Uterus (tissue), 4 donors: ENCODE results near the gene ZNF302. TPM values are rescaled to one million over a fixed set of nuclear protein-coding genes. Genes with fewer than 3 reads are reported as not detected.
A peak's percentile ranks its signal among the peaks of the same experiment; 100 is the strongest.

Source experiments
- DNase-seq, 2 donors: peaks; one replicate each; pipeline ENCODE4 v3.0.0-alpha.2; 2019 to 2020
- H3K27ac ChIP-seq, 2 donors: fragments of 200-600 bp; sonication (generic); 1 replicate in 1 of 2; 2 replicates in 1 of 2; pipeline ENCODE4 v1.5.1; 2016 to 2018
- H3K27me3 ChIP-seq, 2 donors: fragments of 200-600 bp; sonication (generic); one replicate each; pipeline ENCODE4 v1.5.1; 2018 to 2019; ENCODE audit warnings: control low read depth in 1 of 2
- H3K36me3 ChIP-seq, 2 donors: fragments of 200-600 bp; sonication (generic); one replicate each; pipeline ENCODE4 v1.5.1; 2019; ENCODE audit warnings: control low read depth in 1 of 2
- H3K4me1 ChIP-seq, 2 donors: fragments of 200-600 bp; sonication (generic); one replicate each; pipeline ENCODE4 v1.5.1; 2018 to 2019; ENCODE audit warnings: control low read depth in 1 of 2
- H3K4me3 ChIP-seq, 2 donors: fragments of 200-600 bp; sonication (generic); 1 replicate in 1 of 2; 2 replicates in 1 of 2; pipeline ENCODE4 v1.5.1; 2018 to 2019; ENCODE audit warnings: mild to moderate bottlenecking in 1 of 2
- H3K9me3 ChIP-seq, 2 donors: fragments of 200-600 bp; sonication (generic); one replicate each; pipeline ENCODE4 v1.5.1; 2019; ENCODE audit warnings: control low read depth in 1 of 2
- POLR2A ChIP-seq, 2 donors: fragments of 450-650 bp; IDR thresholded peaks; one replicate each; pipeline ENCODE4 v1.6.1; 2016; ENCODE audit warnings: antibody characterized with exemption in 2 of 2, mild to moderate bottlenecking in 1 of 2, moderate library complexity in 1 of 2
- intact Hi-C: fragments of 100-400 bp; cut with DNase I; formaldehyde crosslinking; loops from one replicate; pipeline ENCODE4 v1.15.1; 2023; ENCODE audit warnings: low total_unique reads
- total RNA-seq, 4 donors: library from RNA; depleted of rRNA in 3 of 4; stranded (reverse); fragments of >200 nt in 3 of 4; gene quantifications; one replicate each; pipeline versions ENCODE4 v1.1.0 to v1.2.4, GENCODE V29; 2014 to 2023
- TF ChIP-seq, protein P1 (sequence below), 4 experiments: fragments of 200-600 bp in 2 of 4; fragments of 450-650 bp in 2 of 4; sonication (generic) in 2 of 4; IDR thresholded peaks; one replicate each; pipeline ENCODE4 v1.5.1; 2016 to 2019; ENCODE audit warnings: antibody characterized with exemption in 4 of 4, mild to moderate bottlenecking in 2 of 4, moderate library complexity in 1 of 4
- donor health status: DM: yes; HTN: yes; CAD: no.

Gene ZNF302
- 10 to 100 TPM; 23.5 to 80.3 (median 39.7) TPM for total RNA-seq

DNA sequence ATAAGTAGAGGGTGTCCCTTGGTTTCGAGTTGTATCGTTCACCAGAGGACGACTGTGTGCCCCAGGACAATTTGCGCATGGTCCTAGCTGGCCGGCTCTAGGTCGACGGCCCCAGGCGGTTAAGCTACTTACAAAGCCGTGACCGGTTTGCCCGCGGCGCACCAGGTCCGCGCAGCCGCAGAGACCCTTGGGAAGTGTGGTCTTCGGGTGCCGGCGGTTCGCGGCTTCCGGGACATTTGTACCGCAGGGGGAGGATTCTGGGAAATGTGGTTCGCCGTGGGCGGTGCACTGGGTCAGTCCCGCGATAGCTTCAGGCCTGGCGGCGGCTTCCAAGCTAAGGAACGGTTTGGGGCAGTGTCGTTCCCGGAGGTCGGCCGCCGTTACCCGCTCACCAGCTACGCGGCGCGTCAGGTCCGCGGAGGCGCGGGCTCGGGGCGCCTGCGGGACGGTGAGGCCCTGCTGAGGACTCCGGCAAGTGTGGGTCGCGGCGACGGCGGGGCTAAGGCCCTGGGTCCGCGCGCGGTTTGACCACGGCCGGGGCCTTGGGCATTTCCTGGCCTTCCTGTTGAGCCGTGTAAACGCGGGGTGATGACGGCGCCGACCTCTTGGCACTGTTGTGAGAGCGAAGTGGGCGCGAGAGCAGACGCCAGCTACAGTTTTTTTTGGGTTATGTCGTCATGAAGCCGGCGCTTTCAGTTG, at the start of gene ZNF302:
ZNF302 (plus strand) TSS at position 293 of the 699 bp plus-strand sequence. CDS start 1,127 bp downstream, outside the sequence.
- peak within 1 kb of the TSS; percentile 92 to 99 for H3K27ac ChIP-seq
- H3K4me1 ChIP-seq, result no peaks in the 10 kb centered on the region
- no peaks in the 10 kb centered on the region for H3K27me3 ChIP-seq
- H3K36me3 ChIP-seq, result no peaks in the 10 kb centered on the region
- peak; percentile 95 to 96 for DNase-seq
- H3K4me3 ChIP-seq, result peak within 1 kb of the TSS; percentile 79 to 93
- H3K9me3 ChIP-seq, result peaks cover 0 to 13% of the 10 kb centered on the region in 2 donors
- intact Hi-C loops, result no loop called here
- TF ChIP-seq, protein P1, sequence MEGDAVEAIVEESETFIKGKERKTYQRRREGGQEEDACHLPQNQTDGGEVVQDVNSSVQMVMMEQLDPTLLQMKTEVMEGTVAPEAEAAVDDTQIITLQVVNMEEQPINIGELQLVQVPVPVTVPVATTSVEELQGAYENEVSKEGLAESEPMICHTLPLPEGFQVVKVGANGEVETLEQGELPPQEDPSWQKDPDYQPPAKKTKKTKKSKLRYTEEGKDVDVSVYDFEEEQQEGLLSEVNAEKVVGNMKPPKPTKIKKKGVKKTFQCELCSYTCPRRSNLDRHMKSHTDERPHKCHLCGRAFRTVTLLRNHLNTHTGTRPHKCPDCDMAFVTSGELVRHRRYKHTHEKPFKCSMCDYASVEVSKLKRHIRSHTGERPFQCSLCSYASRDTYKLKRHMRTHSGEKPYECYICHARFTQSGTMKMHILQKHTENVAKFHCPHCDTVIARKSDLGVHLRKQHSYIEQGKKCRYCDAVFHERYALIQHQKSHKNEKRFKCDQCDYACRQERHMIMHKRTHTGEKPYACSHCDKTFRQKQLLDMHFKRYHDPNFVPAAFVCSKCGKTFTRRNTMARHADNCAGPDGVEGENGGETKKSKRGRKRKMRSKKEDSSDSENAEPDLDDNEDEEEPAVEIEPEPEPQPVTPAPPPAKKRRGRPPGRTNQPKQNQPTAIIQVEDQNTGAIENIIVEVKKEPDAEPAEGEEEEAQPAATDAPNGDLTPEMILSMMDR (IDR thresholded peaks at IDR 0.05), result peak in 2 of 4 experiments; percentile 13 to 14
- TF ChIP-seq POLR2A (IDR thresholded peaks at IDR 0.05), result peak; percentile 47 to 84

DNA sequence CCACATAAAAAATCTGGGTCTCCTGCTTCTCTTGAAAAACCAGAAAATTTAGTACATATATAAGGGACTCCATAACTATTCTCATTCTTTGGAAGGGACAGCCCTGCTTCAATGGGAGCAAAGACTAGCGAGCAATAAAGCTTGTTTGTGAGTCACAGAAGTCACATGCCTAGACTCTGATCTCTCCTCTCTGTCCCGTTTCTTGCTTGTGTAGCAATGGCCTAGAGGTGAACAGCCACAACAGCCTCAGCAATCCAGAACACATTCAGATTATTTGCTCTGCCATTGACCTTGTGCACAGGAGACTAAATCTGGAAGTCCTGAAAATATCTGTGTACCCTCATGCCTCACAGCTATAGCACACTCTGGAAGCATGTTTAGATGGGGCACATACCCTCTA, 43.7 kb upstream of the ZNF302 start:
- intact Hi-C loops, result no loop called here
- DNase-seq, result no peak
- no peaks in the 10 kb centered on the region for H3K27me3 ChIP-seq
- no peaks in the 10 kb centered on the region for H3K36me3 ChIP-seq
- H3K4me1 ChIP-seq, result no peaks in the 10 kb centered on the region
- peaks cover 0 to 7% of the 10 kb centered on the region in 2 donors for H3K9me3 ChIP-seq
- TF ChIP-seq POLR2A (IDR thresholded peaks at IDR 0.05), result no peak
- TF ChIP-seq, protein P1 (IDR thresholded peaks at IDR 0.05), result no peak
- no peak overlapping the region for H3K4me3 ChIP-seq
- H3K27ac ChIP-seq, result no peak overlapping the region

DNA sequence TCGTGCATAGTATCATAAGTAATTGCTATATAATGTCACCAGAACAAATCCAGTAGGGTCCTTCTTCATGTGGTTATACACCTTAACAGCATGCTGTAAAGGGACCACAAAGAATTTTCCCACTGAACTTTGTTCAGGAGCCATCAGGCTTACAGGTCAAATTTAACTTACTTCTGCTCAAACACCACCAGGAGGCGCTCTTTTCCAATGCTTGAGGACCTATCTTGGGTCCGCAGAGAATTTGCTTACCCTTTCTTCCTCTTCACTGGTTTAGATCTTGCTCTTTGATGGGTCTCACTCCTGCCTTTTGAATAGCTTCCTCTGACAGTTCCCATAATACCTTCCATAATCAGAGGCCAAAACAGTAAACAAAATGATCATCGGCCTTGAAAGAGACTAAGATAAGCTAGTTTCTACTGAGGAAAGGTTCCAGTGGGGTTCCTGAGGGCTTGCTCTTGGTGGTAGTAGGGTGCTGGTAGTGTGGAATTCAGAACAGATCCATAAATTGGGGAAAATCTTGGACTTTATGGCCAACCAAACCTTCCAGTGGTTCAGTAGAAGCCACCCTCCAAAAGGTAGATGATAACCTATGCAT, 37.9 kb upstream of the ZNF302 start:
- no peaks in the 10 kb centered on the region for H3K27me3 ChIP-seq
- TF ChIP-seq POLR2A (IDR thresholded peaks at IDR 0.05), result no peak
- TF ChIP-seq, protein P1 (IDR thresholded peaks at IDR 0.05), result peak; percentile 46 to 71 (median 58)
- no peaks in the 10 kb centered on the region for H3K4me1 ChIP-seq
- peak in 1 of 2 donors; percentile 28 for DNase-seq
- no peak overlapping the region for H3K27ac ChIP-seq
- no peaks in the 10 kb centered on the region for H3K36me3 ChIP-seq
- H3K9me3 ChIP-seq, result peaks cover 0 to 3% of the 10 kb centered on the region in 2 donors
- no peak overlapping the region for H3K4me3 ChIP-seq
- intact Hi-C loops, result loop anchor here (5.0 kb wide), 1 partner anchor 73 kb away; no protein-coding TSS in a partner anchor

DNA sequence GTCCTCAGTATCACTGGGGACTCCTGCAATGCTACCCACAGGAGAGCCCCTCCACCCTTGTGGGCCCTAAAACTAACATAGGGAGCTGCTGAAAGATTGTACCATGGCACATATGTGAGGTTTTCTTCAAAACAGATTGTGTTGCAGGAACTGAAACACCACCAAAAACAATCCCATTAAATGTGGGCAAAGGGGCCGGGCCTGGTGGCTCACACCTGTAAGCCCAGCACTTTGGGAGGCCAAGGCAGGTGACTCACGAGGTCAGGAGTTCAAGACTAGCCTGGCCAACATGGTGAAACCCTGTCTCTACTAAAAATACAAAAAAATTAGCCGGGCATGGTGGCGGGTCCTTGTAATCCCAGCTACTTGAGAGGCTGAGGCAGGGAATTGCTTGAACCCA, 35.2 kb upstream of the ZNF302 start:
- no peak for TF ChIP-seq POLR2A (IDR thresholded peaks at IDR 0.05)
- TF ChIP-seq, protein P1 (IDR thresholded peaks at IDR 0.05), result no peak
- no peaks in the 10 kb centered on the region for H3K4me1 ChIP-seq
- H3K9me3 ChIP-seq, result no peaks in the 10 kb centered on the region
- no peak overlapping the region for H3K27ac ChIP-seq
- no peak for DNase-seq
- no peak overlapping the region for H3K4me3 ChIP-seq
- intact Hi-C loops, result no loop called here
- no peaks in the 10 kb centered on the region for H3K27me3 ChIP-seq
- no peaks in the 10 kb centered on the region for H3K36me3 ChIP-seq

DNA sequence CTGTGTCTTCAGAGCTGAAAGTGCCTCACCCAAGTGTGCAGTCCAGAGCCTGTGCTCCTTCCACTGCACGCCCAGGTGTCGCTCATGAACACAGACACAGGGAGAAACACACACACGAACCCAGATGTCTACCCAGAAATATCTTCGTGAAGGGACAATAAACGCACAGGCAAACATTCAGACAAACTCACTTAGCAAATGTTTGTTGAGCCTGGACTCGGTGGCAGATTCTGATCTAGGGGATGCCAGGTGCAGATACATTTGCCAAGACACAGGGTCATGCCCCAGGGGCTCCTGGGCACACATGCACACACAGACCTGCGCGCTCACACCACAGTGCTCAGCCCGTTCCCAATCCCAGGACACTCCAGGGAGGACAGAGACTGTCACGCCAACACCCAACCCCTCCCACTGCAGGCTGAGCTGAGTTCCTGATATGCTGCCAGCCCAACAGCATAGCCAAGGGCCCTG, 32.5 kb upstream of the ZNF302 start:
- Histone ChIP-seq H3K27ac (no peak overlapping the region), H3K9me3 (no peaks in the 10 kb centered on the region), H3K4me3 (no peak overlapping the region), H3K4me1 (no peaks in the 10 kb centered on the region), H3K36me3 (no peaks in the 10 kb centered on the region), H3K27me3 (no peaks in the 10 kb centered on the region)
- intact Hi-C loops, result no loop called here
- TF ChIP-seq, protein P1 (IDR thresholded peaks at IDR 0.05), result no peak
- no peak for TF ChIP-seq POLR2A (IDR thresholded peaks at IDR 0.05)
- DNase-seq, result no peak
